Adipocyte (in vitro differentiated cells): ENCODE results near the gene TUBB1.
"Not testable (repeated sequence)": the region's sequence is repeated elsewhere in the genome, so short reads cannot be mapped to it uniquely, and the experiment has no call there.

ENCODE experiments used
- DNase-seq: peaks from one replicate; pipeline ENCODE4 v3.0.0-alpha.2; 2015; ENCODE audit warnings: low read depth
- H3K27me3 ChIP-seq: replicated peaks from 2 replicates; pipeline ENCODE4 v1.7.0; 2013; ENCODE audit warnings: mild to moderate bottlenecking, low read length, moderate library complexity; ENCODE audit not compliant: control insufficient read depth, insufficient read depth
- H3K36me3 ChIP-seq: 2 replicates; pipeline ENCODE4 v1.7.0; 2013; ENCODE audit warnings: low read length, mild to moderate bottlenecking, moderate library complexity; ENCODE audit not compliant: control insufficient read depth, insufficient read depth, severe bottlenecking
- H3K4me1 ChIP-seq: 2 replicates; pipeline ENCODE4 v1.7.0; 2013; ENCODE audit warnings: mild to moderate bottlenecking, low read length, moderate library complexity; ENCODE audit not compliant: control insufficient read depth, insufficient read depth
- H3K4me3 ChIP-seq: 2 replicates; pipeline ENCODE4 v1.7.0; 2013; ENCODE audit warnings: mild to moderate bottlenecking, low read length, moderate library complexity
- H3K9ac ChIP-seq: 2 replicates; pipeline ENCODE4 v1.7.0; 2013; ENCODE audit warnings: mild to moderate bottlenecking, low read length, moderate library complexity
- H3K9me3 ChIP-seq: 2 replicates; pipeline ENCODE4 v1.7.0; 2013; ENCODE audit warnings: mild to moderate bottlenecking, low read length, moderate library complexity; ENCODE audit not compliant: control insufficient read depth

Gene TUBB1

GRCh38 chr20:58981628-58982364 lies 37.4 kb upstream of the TUBB1 start:
- H3K9me3 ChIP-seq = no peaks in the 10 kb centered on the region
- H3K9ac ChIP-seq = peak overlapping the region; percentile 90
- H3K4me1 ChIP-seq = peaks cover 34% of the 10 kb centered on the region
- H3K4me3 ChIP-seq = peak overlapping the region; percentile 94
- H3K27me3 ChIP-seq = no peaks in the 10 kb centered on the region
- H3K36me3 ChIP-seq = peaks cover 6% of the 10 kb centered on the region
- DNase-seq = peak; percentile 39

- peaks cover 34% of the 10 kb centered on the region for H3K4me1 ChIP-seq
- H3K9ac ChIP-seq = no peak overlapping the region
- no peak for DNase-seq
- H3K36me3 ChIP-seq = peaks cover 14% of the 10 kb centered on the region
- H3K4me3 ChIP-seq = peak overlapping the region; percentile 94
- H3K27me3 ChIP-seq = no peaks in the 10 kb centered on the region
- H3K9me3 ChIP-seq = no peaks in the 10 kb centered on the region
Observed at GRCh38 chr20:58982406-58983114, 36.7 kb upstream of the TUBB1 start.

- not testable (repeated sequence) for H3K4me3 ChIP-seq, H3K27me3 ChIP-seq, DNase-seq, H3K9me3 ChIP-seq, H3K9ac ChIP-seq
- Histone ChIP-seq H3K4me1 (peaks cover 34% of the 10 kb centered on the region), H3K36me3 (peaks cover 19% of the 10 kb centered on the region)
Observed at GRCh38 chr20:58983115-58983468, 36.1 kb upstream of the TUBB1 start.

GRCh38 chr20:58984691-58985090 lies 34.5 kb upstream of the TUBB1 start:
- H3K36me3 ChIP-seq = peaks cover 35% of the 10 kb centered on the region
- no peaks in the 10 kb centered on the region for H3K27me3 ChIP-seq
- H3K9me3 ChIP-seq = no peaks in the 10 kb centered on the region
- no peak for DNase-seq
- H3K9ac ChIP-seq = no peak overlapping the region
- H3K4me3 ChIP-seq = no peak overlapping the region
- H3K4me1 ChIP-seq = peaks cover 34% of the 10 kb centered on the region

GRCh38 chr20:58985656-58986055 lies 33.6 kb upstream of the TUBB1 start:
- Histone ChIP-seq H3K36me3 (peaks cover 43% of the 10 kb centered on the region), H3K4me1 (peaks cover 31% of the 10 kb centered on the region), H3K9ac (no peak overlapping the region), H3K27me3 (no peaks in the 10 kb centered on the region), H3K4me3 (no peak overlapping the region), H3K9me3 (no peaks in the 10 kb centered on the region)
- DNase-seq = no peak

- H3K4me1 ChIP-seq = peaks cover 30% of the 10 kb centered on the region
- no peaks in the 10 kb centered on the region for H3K27me3 ChIP-seq
- no peak overlapping the region for H3K4me3 ChIP-seq
- DNase-seq = no peak
- peaks cover 51% of the 10 kb centered on the region for H3K36me3 ChIP-seq
- no peaks in the 10 kb centered on the region for H3K9me3 ChIP-seq
- H3K9ac ChIP-seq = no peak overlapping the region
Observed at GRCh38 chr20:58986286-58986967, 32.8 kb upstream of the TUBB1 start.

GRCh38 chr20:58986968-58987517 lies 32.2 kb upstream of the TUBB1 start:
- no peaks in the 10 kb centered on the region for H3K9me3 ChIP-seq
- no peak for DNase-seq

GRCh38 chr20:58987790-58988564 lies 31.3 kb upstream of the TUBB1 start:
- no peak for DNase-seq
- Histone ChIP-seq H3K9me3 (no peaks in the 10 kb centered on the region), H3K9ac (no peak overlapping the region), H3K36me3 (peaks cover 67% of the 10 kb centered on the region), H3K27me3 (no peaks in the 10 kb centered on the region), H3K4me1 (peaks cover 22% of the 10 kb centered on the region), H3K4me3 (no peak overlapping the region)

More at GRCh38 chr20:58986968-58987517, 32.2 kb upstream of the TUBB1 start:
- Histone ChIP-seq H3K4me3 (no peak overlapping the region), H3K27me3 (no peaks in the 10 kb centered on the region), H3K4me1 (peaks cover 30% of the 10 kb centered on the region), H3K36me3 (peaks cover 57% of the 10 kb centered on the region), H3K9ac (no peak overlapping the region)

GRCh38 chr20:58988565-58988882 lies 30.7 kb upstream of the TUBB1 start:
- H3K36me3 ChIP-seq = peaks cover 72% of the 10 kb centered on the region
- no peaks in the 10 kb centered on the region for H3K27me3 ChIP-seq
- DNase-seq = no peak
- H3K9ac ChIP-seq = no peak overlapping the region
- H3K4me3 ChIP-seq = no peak overlapping the region
- no peaks in the 10 kb centered on the region for H3K9me3 ChIP-seq
- peaks cover 22% of the 10 kb centered on the region for H3K4me1 ChIP-seq

GRCh38 chr20:58989196-58989595 lies 30.0 kb upstream of the TUBB1 start:
- Histone ChIP-seq H3K36me3 (peaks cover 79% of the 10 kb centered on the region), H3K4me3 (no peak overlapping the region)

More at GRCh38 chr20:58989196-58989595, 30.0 kb upstream of the TUBB1 start:
- DNase-seq = no peak
- Histone ChIP-seq H3K27me3 (no peaks in the 10 kb centered on the region), H3K4me1 (peaks cover 15% of the 10 kb centered on the region), H3K9ac (no peak overlapping the region), H3K9me3 (no peaks in the 10 kb centered on the region)
